22Rv1 (cell line): ENCODE results near the gene CTSH.
A peak's percentile ranks its signal among the peaks of the same experiment; 100 is the strongest.

Experiments used
- H3K27ac ChIP-seq: fragments of 450-650 bp; 2 replicates; pipeline ENCODE4 v1.5.1; 2017
- ZFX ChIP-seq: fragments of 450-650 bp; IDR thresholded peaks from 2 replicates; pipeline ENCODE4 v1.6.1; 2017; ENCODE audit warnings: antibody characterized with exemption, borderline replicate concordance
- TF ChIP-seq, protein P1 (sequence below): fragments of 450-650 bp; IDR thresholded peaks from 2 replicates; pipeline ENCODE4 v1.5.1; 2017; ENCODE audit warnings: mild to moderate bottlenecking

CTSH gene

DNA sequence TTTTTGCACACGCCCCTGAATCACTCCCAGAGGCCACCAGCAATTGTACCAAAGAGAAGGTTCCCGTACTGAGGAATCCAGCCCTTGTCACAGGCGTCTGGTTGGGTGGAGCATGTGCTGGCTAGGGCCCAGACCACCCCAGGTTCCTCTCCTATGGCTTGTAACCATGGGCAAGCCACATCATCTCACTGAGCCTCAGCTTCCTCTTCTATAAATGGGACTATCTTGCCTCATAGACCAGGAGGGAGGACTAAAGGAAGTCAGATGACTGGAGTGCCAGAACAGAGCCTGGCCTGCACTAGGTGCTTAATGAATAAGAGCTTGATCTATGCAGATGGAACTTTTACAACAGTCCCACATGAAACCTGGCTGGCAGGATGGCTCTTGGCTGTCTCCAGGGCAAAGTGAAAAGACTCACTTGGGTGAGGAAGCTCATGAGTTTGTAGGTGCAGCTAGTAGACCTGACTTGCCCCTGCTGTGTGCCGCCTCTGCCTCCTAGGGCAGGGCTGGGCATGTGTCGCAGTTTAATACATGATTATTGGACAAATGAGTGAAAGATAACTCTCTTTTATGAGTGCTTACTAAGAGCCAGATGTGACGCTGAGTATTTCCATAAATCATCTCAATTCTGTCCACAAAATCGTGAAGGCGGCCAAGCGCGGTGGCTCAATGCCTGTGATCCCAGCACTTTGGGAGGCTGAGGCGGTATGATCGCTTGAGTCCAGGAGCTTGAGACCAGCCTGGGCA lies 29.3 kb downstream of the CTSH start:
- no peak overlapping the region for H3K27ac ChIP-seq
- TF ChIP-seq, protein P1, sequence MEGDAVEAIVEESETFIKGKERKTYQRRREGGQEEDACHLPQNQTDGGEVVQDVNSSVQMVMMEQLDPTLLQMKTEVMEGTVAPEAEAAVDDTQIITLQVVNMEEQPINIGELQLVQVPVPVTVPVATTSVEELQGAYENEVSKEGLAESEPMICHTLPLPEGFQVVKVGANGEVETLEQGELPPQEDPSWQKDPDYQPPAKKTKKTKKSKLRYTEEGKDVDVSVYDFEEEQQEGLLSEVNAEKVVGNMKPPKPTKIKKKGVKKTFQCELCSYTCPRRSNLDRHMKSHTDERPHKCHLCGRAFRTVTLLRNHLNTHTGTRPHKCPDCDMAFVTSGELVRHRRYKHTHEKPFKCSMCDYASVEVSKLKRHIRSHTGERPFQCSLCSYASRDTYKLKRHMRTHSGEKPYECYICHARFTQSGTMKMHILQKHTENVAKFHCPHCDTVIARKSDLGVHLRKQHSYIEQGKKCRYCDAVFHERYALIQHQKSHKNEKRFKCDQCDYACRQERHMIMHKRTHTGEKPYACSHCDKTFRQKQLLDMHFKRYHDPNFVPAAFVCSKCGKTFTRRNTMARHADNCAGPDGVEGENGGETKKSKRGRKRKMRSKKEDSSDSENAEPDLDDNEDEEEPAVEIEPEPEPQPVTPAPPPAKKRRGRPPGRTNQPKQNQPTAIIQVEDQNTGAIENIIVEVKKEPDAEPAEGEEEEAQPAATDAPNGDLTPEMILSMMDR: no peak
- TF ChIP-seq ZFX: no peak

DNA sequence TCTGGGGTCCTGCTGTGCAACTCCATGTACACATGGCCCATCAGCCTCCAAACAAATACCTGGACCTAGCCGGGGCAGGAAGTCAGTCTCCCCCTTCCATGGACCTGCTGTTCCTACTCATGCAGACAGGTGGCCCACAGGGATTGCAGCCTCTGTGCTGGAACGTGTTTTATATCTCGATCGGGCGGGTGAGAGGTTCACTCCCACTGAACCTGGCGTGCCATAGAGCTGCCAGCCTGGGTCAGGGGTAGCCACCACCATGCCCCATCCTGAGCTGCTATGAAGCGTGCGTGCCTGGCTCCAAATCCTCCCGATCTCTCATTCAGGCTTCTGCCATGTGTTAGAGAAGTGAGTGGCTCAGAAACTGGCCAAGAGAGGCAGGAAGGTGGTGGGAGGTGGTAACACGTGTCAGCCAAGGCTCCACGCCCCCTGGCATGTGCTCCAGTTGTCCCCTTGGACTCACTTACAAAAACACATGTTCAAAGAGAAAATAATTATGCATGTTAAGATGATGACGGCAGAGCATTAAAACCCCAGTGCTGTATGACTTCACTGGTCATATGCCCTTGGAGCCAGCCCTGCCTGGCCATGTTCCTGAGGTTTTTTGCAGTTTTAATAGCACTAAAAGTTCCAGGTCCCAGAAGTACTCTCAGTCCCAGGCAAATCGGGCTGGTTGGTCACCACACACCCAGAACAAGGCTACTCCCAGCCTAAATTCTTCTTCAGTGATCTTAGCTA lies 30.6 kb downstream of the CTSH start:
- TF ChIP-seq ZFX: no peak
- TF ChIP-seq, protein P1: no peak; the same call in 1 of the 2 replicates
- H3K27ac ChIP-seq: no peak overlapping the region

DNA sequence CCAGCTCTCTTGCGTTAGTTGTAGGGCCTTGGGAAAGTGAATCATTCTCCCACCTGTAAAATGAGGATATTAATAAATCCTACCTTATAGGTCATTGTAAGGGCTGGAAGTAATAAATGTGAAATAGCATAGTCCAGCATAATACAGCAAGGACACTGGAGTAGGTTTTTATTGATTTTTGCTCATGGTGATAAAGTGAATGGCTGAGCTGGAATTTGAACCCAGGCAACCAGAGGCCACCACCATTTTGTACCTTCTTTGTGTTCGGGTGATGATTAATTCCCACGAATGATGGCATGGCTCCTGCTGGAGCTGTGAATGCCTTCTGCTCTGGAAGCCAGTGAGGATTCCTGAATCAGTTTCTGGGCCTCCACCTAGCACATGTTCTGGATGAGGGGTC lies 31.8 kb downstream of the CTSH start:
- no peak for TF ChIP-seq ZFX
- TF ChIP-seq, protein P1: no peak
- H3K27ac ChIP-seq: no peak overlapping the region

DNA sequence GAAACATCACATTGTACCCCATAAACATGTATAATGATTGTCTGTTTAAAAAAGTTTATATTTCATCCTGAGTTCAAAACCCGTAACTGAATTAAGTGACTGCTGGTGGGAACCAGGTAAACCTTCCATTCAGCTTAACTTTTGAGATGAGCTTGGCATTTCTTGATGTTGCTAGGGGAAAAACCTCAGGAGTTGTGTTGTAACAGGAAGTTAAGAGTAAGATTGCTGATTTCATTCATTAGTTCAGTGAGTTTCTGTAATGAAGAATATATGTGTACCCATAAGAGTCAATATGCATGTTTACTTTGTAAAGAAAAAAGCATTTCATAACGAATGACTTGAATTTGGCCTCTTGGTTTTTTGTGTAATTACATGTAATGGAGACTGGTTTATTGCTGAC lies 32.5 kb downstream of the CTSH start:
- no peak overlapping the region for H3K27ac ChIP-seq
- TF ChIP-seq ZFX: no peak
- TF ChIP-seq, protein P1: no peak

DNA sequence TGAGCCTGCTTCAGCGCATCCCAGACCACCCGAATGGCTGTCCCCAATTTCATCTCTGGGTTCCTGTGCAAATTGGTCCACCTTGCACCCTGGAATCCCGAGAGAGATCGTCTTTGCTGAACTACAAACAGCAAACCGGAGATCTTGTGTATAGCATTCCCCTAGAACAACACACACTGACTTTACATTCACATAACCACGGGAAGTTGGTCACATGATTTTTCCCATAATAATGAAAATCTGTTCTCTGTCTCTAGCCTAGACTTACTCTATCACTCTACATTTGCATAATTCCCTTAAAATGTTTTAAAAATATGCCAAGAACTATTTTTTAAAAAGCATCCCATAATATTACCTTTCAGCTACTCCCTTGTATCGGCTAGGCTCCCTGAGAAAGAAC lies 34.6 kb downstream of the CTSH start:
- no peak overlapping the region for H3K27ac ChIP-seq
- no peak for TF ChIP-seq ZFX
- TF ChIP-seq, protein P1: no peak

DNA sequence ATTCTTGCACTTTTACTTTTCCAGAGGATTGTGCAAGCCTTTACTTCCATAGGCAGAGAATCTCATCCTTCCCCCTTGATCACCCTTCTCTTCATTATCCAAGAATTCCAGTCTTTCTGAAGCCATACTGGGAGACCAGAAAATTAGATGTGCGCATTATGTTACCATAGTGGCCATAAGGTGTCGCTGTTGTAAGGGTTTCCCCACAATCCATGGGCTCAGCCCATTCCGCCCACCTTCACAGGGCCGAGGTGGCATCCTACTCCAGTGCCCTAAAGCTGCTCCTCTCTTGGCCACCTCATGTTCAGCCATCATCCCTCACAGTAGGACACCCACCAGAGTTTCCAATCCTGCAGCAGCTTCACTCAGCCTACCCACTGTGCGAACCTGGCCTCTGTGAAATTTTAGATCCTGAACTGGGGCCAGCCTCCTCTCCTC lies 35.0 kb downstream of the CTSH start:
- TF ChIP-seq, protein P1: peak; percentile 81
- TF ChIP-seq ZFX: no peak
- H3K27ac ChIP-seq: no peak overlapping the region

DNA sequence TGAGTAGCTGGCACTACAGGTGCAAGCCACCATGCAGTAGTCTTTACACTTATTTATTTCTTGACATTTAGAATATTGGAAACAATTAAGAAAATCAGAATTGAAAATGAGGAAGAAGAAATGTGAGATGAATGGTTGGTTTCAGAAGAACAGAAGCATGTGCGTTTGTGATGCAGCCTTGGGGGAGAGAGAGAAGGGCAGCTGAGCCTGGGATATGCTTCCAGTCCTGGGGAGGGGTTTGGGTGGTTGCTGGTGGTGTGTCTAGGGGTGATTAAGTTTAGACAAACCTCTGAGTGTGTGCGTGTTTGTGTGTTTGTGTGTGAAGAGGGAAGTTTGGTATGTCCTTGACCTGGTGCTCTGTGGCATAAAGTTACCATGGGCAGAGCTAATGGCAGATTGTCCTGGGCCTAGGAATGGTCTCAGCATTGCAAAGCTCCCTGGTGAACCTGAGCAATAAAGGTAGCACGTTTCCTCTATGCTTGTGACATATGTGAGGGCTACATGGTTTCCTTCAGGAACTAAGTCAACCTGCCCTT lies 35.6 kb downstream of the CTSH start:
- H3K27ac ChIP-seq: no peak overlapping the region
- TF ChIP-seq ZFX: no peak
- TF ChIP-seq, protein P1: no peak
